ENCODE results near the gene SNTG2.
A peak's percentile ranks its signal among the peaks of the same experiment; 100 is the strongest.

SNTG2 gene

DNA sequence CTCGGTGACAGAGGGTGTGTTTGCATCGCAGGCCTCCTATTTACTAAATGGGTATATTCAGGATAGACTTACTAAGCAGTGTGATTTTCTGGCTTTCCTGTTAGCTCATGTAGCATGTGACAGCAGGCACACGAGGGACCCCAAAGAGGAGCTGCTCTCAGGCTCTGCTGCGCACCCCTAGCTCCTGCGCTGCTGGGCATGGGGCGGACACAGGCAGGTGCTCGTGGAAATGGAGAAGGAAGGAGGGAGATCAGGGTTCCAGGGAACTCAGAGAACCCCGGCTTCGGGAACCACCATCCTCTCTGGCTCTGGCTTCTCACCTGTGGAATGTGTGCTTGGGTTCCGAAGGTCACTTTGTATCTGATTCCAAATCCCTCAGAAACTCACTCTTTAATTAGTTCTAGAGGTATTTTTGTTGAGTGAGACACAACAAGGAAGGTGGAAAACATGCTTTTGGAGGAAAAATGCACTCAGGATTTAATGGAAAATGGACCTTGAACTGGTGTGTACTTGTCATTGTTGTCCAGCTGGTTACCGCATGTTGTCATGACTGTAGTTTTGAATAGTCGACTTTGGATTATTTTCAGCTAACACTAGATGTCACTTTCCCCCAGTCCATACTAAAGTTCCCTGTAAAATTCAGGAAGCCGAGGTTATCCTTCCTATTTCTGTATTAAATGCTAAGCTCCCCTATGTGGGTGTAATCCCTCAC lies 3.5 kb downstream of the SNTG2 start:
- DNase-seq (ENCODE audit: low spot score), result peak; percentile 32

DNA sequence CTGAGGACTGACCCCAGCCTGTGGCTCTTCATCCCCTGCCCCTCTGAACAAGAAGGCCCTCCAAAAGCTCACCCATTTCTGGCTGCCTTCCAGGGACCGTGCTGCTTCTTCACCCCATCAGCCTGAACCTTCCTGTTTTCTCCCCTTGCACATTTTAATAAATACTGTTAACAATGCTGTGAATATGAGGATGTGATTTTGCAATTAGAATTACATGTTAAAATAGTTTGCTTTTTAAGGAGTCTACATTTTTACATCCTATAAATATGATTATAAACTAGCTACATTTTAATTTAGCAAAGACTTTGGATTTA lies 4.0 kb downstream of the SNTG2 start:
- DNase-seq (ENCODE audit: low spot score), result no peak

DNA sequence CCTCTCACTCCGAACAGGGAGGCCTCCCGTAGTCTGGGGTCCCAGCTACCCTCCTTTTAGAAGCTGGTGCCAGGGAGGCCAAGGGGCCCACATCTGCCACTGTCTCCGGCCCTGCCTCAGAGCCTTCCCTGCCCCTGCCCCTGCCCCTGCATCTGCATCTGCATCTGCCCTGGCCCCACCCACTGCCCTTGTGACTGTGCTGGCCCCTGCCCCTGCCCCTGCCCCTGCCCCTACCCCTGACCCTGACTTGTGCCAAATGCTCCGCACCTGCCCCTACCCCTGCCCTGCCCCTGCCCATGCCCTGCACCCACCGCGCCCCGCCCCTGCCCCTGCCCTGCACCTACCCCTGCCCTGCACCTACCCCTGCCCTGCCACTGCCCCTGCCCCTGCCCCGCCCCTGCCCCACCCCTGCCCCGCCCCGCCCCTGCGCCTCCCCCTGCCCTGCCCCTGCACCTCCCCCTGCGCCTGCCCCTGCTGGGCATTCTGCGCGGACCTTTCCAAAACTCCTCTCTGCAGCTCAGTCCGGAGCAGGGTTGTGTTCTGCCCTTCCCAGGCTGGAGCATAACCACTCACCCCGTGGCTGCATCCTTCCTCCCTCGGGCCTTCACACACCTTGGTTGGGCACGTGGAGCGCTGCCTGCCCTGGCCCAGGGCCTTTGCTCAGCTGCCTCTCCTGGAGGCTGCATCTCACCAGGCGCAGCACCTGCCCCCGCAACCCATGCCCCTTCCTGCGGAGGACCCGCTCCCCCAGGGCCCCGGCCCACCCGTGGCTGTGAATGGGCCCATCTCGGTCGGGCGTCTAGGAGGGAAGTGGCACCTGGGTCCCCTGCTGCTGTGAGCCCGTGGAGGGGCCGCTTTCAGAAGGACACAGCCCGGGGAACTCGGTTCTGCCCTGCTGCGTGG lies 5.4 kb downstream of the SNTG2 start:
- DNase-seq (ENCODE audit: low spot score), result no peak

DNA sequence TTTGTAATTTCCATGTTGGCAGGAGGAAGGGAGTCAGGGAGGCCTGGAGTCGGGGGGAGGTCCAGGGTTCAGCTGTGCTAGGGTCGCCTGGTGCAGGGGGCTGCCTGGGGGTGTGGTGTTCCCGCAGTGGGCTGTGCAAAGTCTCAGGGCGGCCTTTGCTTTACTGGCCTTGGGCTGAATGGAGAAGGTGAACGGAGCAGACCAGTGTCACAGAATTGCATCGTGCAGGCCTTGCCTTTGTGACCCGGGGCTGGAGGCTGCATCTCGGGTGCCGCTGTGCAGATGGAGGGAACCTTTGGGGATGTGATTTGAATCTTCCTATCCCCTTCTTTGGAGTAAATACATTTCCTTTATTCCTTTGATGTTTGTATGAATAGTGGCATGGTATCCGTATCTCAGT lies 8.8 kb downstream of the SNTG2 start:
- DNase-seq (ENCODE audit: low spot score), result no peak

DNA sequence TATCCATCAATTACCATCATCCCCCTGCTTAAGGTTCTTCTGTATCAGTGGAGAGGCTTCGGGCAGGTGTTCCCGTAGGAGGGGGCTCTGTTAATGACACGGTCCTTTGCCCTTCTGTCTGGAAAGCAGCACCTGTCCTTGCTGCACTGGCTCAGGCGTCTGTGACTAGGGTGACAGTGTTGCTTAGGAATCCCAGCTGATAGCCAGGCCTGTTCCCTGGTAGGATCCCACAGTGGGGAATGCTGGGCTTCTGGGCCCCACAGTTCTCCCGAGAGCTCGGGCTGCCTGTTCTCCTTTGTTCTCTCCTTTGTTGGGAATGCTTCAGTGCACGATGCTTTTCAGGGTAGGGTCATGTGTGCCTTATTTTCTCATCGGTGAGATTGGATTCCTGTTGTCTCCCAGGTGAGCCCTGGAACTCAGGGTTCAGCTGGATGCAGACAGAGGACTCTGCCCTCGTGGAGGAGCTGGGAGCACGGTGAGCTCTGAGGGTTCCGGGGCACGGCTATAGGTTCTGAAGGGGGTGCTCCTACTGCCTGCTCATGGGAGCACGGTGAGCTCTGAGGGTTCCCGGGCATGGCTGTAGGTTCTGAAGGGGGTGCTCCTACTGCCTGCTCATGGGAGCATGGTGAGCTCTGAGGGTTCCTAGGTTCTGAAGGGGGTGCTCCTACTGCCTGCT lies 9.6 kb downstream of the SNTG2 start:
- DNase-seq (ENCODE audit: low spot score), result no peak

DNA sequence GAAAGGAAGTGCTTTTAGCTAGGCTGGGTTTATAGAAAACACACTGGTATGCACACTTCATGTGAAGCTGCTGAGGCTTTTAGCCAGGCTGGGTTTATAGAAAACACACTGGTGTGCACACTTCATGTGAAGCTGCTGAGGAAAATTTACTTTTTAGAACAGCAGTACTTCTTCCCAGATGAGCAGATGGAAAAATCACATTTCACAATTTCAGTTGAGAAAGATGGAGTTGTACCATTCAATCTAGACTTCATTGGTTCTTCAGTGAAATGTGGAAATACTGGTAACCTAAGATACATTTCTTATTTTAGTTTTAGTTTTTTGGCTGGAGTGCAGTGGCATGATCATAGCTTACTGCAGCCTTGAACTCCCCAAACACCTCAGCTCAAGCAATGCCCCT lies 11.1 kb downstream of the SNTG2 start:
- no peak for DNase-seq (ENCODE audit: low spot score)

DNA sequence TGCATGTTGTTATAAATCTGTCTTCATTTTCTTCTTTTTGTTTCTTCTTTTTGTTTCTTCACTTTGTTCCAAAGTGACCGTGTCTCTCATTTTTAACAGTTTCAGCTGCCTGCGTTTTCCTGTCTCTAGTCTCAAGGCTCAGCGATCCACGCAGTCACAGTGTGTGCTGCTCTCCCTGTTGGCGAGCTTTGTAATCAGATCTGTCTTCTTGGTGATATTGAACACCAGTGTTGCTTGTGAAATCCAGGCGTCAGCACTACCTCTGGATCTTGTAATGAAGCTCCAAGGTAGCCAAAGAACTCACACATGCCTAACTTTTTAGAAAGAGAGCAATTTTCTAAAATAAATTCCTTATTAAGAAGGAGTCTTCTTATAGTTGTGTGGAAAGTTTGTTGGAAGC lies 13.2 kb downstream of the SNTG2 start:
- DNase-seq (ENCODE audit: low spot score), result no peak

DNA sequence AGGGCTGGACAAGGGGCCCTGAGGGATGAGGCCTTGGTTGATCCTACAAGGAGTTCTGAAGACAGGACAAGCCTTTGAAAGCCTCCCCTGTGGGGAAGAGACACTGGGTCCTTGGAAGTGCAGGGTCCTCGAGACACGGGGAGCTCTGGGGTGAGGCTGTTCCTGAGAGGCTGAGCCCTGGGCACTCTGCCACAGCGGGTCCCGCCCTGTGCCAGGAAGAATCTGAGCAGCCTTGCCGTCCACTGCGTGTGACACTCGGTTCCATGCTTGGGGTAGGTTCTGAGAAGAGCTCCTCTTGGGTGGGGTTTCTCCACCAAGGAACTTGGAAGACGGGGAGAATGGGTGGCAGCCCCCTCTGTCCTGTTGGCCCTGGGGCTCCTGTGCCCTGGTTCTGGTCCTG lies 13.9 kb downstream of the SNTG2 start:
- no peak for DNase-seq (ENCODE audit: low spot score)

DNA sequence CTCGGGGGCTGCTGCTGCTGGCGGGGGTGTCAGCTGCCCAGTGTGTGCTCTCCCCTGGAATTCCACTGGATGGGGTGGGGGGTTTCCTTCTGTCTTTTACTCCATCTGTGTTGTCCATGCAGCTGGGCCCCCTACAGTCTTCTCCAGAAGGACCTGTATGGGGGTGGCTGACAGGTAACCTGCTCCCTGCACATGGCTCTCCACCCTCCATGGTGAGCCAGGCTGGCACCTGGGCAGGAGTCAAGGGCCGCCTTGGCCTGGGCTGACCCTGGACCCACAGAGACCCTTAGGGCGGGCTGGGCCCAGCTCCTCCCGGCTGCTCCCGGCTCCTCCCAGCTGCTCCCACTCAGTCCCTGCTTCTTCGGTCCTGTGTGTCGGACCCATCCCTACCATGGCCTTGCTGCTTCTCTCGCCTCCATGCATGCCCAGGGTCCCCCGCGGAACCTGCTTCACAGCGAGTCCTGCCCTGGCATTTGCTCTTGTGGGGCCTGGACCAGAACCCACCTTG lies 15.0 kb downstream of the SNTG2 start:
- DNase-seq (ENCODE audit: low spot score), result no peak

DNA sequence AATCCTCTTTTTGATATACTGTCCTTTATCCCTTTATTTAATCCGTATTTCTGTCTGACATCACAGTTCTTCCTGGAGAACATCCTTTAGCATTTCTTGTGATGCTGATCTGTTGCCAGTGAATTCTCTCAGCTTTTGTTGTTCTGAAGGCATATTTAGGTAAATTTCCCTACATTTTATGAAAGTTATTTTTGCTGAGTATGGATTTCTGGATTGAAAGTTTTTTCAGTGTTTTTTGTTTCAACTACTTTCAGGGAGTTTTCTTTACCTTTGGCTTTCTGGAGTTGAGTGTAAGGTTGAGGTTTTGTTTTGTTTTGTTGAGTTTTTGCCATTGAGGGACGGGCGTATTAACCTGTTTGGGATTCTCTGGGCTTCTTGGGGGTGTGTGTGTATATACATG lies 22.5 kb downstream of the SNTG2 start:
- no peak for DNase-seq (ENCODE audit: low spot score)

DNA sequence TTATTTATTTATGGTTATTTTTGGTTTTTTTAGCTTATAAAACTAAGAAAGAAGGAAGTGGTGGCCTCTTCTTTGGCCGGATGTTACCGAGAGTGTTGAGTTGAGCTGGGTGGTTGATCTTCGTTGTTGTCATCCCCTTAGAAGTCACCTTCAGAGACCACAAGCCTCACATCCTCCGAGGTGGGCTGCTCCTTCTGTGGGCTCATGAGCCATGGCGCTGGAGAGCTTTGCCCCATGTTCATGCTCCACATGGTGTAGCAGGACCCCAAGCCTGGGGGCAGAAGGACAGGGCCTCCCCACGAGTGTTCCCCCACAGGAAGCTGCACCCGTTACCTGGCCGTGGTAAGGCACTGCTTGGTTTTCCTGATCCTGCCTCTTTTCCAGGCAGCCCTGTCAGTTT lies 23.4 kb downstream of the SNTG2 start:
- no peak for DNase-seq (ENCODE audit: low spot score)

DNA sequence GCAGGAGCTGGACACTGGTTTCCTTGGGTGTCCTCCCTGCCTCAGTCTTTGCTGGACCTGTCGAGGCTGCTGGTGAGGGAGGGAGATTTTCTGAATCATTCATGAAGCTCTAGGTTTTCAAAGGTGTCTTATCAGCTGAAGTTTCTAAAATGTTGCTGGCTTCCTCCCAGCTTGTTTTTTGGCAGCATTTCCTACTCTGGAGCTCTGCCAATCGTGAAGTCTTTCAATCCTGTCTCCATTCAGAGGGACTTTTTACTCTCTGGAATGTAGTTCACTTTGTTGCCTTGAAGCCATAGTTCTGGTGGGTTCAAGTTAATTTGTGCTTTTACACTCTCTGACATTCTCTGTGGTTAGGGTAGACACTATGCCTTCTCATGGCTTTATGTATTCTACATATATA lies 23.9 kb downstream of the SNTG2 start:
- no peak for DNase-seq (ENCODE audit: low spot score)

DNA sequence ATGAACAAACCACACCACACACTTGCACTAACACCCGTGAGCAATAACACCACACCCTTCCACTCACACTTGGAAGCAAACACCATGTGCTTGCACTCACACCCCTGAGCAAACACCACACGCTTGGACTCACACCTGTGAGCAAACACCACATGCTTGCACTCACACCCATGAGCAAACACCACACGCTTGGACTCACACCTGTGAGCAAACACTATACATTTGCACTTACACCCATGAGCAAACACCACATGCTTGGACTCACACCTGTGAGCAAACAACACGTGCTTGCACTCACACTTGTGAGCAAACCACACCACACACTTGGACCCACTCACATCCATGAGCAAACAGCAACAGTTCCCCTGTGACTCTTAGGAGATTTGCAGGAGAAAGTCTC lies 24.4 kb downstream of the SNTG2 start:
- no peak for DNase-seq (ENCODE audit: low spot score)

DNA sequence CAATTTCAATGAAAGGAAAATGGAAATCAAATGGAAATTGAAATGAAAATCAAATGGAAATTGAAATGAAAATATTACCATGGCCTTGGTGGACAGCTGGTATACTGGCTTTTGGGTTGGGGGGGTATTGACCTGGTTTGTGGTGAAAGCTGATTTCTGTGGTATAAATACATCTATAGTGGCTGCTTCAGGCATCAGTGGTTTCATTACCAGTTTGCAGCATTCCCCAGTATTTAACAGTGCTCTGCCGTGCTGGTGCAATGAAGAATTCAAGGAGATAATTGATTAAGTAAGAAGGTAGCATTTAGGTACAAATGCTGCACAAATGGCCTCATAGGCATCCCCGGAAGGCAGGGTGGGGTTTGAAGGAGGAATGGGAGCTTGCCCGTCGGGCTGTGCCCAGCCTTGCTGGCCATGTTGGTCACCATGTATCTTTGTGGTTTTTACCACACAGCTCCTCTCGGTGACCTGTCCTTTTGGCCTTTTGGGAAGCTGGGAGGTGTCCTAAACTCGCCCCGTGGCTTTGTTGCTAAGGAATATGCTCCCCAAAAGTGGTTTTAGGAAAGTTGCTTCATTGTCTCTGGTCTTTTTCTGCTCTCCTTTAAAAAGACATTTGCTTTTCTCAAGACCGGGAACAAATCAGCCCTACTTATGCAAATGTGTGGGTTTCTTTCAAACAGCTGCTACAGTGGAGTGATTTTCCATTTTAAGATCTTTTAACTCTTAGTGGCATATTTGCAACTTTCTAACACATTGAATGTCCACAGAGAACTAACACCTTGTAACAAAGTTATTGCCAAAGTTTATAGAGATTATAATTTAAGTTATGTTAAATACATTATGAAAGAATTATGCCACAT lies 28.6 kb downstream of the SNTG2 start:
- no peak for DNase-seq (ENCODE audit: low spot score)

DNA sequence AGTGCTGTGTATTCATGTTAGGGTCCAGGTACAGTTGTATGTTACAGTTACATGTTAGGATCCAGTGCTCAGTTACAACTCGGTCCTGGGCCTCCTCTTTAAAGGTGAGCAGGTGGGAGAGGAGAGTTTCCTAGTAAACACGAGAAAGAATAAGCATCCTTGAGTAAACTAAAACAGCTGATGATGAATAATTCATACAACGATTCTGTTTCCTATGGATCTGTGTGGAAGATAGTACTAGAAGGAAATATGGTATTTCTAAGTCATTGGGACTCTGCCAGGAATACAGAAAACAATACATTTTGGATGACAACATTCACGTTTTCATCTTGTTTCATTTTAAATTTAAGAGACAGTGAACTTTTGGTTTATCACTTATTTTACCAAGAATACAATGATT lies 29.5 kb downstream of the SNTG2 start:
- no peak for DNase-seq (ENCODE audit: low spot score)

DNA sequence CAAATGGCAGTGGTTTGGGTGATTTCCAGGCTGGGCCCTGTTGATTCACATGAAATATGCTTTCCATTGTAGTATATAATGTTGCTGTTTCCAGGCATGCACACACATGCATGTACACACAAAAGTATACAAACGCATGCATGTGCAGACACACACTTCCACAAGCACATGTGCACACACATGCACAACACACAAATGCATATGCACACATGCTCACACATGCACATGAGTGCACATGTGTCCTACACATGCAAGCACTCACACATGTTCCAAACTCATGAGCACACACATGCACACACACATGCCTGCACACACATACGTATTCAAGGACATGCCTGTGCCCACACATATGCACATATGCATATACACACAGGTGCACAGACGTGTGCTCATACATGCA lies 30.6 kb downstream of the SNTG2 start:
- no peak for DNase-seq (ENCODE audit: low spot score)

DNA sequence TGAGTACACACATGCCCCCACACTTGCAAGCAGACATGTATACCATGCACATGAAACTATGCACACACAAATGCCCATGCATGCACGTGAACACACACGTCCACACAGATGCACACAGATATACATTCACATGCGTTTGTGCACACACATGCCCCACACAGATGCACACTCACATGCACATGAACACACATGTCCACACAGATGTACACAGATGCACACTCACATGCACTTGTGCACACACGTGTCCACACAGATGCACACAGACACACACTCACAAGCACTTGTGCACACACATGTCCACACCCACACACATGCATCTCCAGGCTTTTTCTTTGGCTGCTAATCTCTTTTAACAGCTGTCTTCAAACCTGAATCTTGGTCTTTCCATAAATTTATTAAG lies 31.1 kb downstream of the SNTG2 start:
- DNase-seq (ENCODE audit: low spot score), result no peak

DNA sequence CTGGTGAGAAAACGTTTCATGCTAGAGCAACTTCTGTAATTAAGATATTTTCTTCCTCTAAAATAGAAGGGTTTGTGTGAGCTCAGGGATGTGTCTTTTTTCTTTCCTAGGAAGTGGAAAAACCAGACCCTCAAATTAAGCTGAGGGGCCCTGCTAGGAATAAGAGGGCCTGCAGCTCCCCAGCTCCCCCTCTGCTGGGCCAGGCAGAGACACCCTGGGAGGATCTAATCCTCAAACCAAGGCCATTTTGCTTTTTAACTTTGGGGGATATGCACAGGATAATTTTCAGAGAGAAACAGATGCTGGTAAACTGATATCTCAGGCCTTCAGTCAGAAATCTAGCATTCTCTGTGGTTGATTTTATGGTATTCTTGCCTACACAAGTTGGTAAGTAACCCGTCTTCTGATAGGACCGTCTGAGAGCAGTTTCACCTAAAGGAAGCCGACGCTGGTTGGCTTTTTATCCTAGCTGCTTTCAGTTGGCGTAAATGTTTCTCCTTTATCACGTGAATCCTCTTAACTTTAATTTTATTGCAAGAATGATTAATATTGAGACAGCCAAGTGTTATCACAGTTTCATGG lies 34.8 kb downstream of the SNTG2 start:
- no peak for DNase-seq (ENCODE audit: low spot score)

DNA sequence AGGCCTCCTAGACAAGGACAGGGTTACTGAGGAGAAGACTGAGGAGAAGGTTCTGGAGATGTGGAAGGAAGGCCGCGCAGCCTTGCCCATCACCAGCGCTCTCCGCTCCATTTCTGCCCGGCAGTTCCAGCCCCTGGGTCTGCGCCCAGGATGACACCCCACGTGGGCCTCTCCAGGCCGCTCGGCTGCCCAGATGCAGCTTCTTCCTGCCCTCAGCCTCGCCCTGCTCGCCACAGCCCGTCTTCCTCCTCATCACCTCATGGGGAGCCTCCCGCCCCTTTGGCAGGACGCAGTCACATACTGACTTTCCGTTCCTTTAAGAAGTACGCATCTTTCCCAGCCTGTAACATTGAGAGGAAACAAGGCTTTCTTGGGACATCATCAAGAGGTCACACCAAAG lies 37.1 kb downstream of the SNTG2 start:
- no peak for DNase-seq (ENCODE audit: low spot score)

DNA sequence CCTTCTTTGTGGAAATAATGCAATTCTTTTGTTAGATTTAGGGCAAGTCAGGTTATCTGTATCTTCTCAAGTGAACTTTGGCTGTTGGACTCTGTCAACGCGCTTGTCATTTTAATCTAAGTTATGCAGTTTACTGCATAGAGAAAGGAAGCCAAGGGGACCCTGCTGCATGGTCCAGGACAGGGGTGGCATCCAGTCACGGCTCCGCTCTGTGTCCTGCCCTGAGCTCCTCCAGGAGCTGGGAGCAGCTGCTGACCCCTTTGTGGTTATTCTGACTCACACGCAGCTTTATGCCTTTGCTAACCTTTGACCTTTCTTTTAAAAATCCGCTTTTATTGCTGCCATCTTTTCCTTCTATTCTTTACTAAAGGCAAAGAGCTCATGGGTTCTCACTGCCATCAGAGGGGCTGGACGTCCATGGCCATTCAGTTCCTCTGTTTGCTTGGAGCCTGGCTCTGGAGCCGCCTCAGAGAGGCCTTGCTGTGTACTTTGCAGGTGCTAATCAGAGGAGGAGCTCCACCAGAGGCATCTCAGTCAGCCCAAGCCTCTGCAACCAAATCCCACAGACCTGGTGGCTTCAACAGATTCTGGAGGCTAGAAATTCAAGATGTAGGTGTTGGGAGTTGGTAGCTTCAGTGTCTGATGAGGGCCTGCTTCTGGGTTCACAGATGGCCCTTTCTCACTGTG lies 39.3 kb downstream of the SNTG2 start:
- peak; percentile 6 for DNase-seq (ENCODE audit: low spot score)

DNA sequence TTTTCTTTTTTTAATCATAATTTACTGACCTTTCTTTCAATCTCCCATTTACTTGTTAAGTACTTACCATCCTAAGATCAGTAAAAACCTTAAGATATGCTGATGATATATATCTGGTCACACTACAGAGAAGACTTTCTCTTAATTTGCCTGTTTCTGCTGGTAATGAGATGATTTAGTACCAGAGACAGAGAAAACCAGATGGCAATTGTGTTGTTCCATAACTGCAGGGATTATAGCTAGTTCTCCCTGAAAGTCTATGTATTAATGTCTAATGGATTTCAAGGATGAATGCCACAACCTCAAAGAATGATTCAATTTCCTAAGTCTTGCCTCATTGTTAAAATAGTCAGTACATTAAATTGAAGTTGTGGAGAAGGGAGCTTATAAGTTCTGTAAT lies 40.3 kb downstream of the SNTG2 start:
- no peak for DNase-seq (ENCODE audit: low spot score)

All from SW480 (cell line).